Jurkat, Clone E6-1 (cell line): Measurements from ENCODE around the gene NUP210L.

Experiments used
- DNase-seq: peaks from one replicate; pipeline ENCODE4 v3.0.0-alpha.2; 2011; ENCODE audit warnings: low read depth, low spot score
- H3K4me3 ChIP-seq: 2 replicates; pipeline ENCODE4 v1.5.1; 2011; ENCODE audit warnings: mild to moderate bottlenecking, low read length, control low read depth, moderate library complexity

NUP210L gene

DNA sequence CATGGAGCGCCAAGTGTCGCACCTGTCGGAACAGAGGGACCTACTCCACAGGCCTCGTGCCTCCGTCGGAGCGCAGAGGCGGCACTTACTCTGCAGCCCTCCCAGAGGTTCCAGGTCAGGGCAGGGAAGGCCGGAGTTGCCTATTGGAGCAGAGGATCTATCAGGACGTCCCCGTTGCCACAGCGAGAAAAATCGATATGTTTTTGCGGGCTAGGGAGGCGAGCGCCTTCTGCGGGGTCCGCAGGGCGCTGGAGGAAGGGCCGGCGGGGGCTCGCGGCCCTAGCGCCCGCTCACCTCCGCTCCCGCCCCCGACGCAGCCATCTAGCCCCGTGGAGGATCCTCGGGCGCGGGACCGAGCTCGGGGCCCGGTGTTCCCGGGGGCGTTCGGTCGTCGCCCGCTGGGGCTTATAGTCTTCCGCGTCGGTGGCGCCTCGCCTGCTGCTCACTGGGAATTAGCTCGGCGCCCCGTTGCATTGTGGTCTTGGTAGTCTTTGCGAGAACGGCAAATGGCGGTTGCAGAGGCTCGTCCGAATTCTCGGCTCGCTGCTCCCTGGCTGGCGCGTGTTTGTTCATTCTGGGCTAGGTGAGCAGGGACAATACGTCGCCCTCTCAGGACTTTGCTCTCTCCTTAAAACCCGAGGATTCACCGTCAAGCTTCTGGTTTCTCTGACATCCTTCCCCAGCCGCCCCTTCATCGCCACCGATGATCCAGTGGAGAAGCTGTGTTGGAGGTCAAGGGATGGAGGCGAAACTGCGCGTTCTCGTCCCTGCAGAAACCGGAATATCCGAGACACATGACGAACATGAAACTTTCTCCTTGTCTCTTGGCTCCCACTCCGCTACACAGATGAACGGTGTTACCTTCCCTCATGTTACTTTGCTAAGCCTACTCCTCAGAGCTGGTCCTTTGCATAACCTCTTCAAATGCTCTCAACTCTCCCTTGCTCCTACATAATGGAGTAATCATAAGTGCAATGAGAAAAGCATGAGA is 177.3 kb downstream of the NUP210L start, which contains the start of gene JTB:
JTB (minus strand) TSS at position 425 of the 991 bp plus-strand sequence; CDS start at position 3, 422 bp downstream.
- peak within 1 kb of the TSS; percentile 93 for H3K4me3 ChIP-seq
- peak; percentile 81 for DNase-seq

DNA sequence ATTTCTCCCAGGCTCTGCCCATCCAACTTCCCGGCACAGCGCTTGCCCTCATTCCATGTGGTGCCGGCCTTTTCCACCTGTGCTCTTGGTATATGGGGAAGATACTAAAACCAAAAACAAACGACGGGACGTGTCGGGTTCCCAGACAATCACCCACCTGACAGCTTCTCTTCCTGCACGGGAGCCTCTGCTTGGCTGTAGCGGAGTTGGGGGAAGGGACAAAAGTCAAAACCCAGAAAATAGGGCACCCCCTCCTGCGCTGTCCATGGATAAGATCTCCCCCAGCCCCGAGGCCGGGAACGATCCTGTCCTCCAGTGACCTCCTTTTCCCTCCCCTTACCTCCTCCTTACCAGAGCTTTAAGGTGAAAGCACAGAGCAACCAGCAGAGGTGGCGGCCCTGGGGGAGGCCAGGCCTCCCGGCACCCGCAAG is 178.0 kb downstream of the NUP210L start:
- H3K4me3 ChIP-seq = peak overlapping the region; percentile 93
- DNase-seq = no peak

DNA sequence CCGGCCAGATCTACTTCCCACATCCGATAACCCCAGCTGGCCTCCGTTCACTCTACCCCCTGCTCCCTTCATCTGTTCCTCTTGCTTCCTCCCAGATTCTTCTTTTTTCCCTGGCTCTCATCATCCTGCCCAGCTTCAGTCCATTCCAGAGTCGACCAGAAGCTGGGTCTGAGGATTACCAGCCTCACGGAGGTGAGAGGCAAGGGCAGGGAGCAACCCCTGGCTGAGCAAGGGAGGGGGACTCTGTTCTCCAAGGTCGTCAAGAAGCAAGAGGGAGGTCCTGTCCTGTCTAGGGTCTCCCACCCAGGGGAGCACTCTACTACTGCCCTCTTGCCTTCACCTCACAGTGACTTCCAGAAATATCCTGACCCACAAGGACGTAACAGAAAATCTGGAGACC is 181.3 kb downstream of the NUP210L start:
- no peak overlapping the region for H3K4me3 ChIP-seq
- DNase-seq = no peak

DNA sequence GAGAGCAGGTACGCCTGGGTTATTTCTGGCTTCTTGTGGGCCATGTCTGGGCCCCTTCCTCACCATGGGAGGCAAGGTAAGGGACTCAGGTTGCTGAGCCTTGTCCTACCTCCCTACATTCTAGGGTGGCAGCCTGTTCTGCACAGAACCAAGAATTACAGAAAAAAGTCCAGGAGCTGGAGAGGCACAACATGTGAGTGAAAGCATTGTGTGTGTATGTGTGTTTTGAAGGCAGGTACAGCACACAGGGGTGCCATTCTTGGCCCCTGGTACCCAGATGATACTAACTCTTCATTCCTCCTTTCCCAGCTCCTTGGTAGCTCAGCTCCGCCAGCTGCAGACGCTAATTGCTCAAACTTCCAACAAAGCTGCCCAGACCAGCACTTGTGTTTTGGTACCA is 181.8 kb downstream of the NUP210L start:
- H3K4me3 ChIP-seq = no peak overlapping the region
- DNase-seq = no peak

DNA sequence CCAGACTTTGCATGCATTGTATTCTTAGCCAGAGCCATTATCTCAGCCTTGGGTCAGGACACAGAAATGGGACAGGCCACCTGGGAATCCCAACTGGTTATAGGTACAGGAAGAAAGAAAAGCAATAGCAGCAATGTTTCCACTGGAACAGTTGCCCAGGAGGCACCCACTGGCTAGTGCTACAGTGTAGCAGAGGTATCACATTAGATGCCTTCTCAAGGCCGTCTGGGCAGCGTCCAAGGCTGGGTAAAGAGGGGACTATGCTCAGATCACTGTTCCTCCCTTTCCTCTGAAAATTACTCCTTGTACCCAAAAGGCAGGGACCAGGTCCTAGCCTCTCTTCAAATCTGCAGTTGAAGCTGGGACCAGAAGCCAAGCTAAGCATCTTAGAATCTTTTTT is 184.5 kb downstream of the NUP210L start:
- no peak for DNase-seq
- H3K4me3 ChIP-seq = no peak overlapping the region

DNA sequence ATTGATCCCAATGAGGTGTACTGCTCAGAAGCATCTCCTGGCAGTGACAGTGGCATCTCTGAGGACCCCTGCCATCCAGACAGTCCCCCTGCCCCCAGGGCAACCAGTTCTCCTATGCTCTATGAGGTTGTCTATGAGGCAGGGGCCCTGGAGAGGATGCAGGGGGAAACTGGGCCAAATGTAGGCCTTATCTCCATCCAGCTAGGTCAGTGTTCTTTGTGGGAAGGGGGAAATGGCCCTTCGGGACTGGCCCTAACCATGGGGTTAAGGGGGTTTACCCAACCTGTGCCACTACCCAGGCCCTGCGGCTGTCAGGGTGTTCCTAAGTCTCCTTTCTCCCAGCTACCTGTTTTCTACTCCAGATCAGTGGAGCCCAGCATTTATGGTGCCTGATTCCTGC is 185.9 kb downstream of the NUP210L start:
- DNase-seq = no peak
- H3K4me3 ChIP-seq = no peak overlapping the region

DNA sequence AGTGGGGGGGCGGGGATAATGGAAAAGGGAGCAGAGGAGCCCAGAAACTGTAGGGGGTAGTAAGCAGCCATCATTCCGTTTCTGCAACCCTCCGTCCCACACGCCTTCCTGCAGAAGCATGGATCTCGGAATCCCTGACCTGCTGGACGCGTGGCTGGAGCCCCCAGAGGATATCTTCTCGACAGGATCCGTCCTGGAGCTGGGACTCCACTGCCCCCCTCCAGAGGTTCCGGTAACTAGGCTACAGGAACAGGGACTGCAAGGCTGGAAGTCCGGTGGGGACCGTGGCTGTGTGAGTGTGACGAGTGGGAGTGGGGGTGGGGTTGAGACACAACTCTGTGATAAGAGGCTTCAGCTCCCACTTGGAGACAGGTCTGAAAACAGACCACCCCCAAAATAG is 186.5 kb downstream of the NUP210L start:
- DNase-seq = no peak
- H3K4me3 ChIP-seq = peak overlapping the region; percentile 72

DNA sequence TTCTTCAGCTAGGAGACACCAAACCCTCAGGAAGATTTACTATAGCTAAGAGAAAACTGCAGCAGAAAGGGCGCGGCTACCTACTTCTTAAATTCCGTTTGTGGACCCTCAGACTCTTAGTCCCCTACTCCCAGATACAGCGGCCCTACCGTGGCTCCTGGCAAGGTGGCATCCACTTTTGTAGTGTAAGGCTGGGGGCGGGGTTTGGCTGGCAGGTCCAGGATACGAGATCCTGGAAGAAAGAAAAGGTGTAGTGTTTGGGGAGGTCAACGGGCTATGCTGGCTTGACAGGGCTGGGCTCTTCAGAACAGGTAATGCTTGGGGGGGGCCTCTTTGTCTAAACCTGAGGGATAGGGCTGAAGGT is 186.9 kb downstream of the NUP210L start:
- no peak for DNase-seq

DNA sequence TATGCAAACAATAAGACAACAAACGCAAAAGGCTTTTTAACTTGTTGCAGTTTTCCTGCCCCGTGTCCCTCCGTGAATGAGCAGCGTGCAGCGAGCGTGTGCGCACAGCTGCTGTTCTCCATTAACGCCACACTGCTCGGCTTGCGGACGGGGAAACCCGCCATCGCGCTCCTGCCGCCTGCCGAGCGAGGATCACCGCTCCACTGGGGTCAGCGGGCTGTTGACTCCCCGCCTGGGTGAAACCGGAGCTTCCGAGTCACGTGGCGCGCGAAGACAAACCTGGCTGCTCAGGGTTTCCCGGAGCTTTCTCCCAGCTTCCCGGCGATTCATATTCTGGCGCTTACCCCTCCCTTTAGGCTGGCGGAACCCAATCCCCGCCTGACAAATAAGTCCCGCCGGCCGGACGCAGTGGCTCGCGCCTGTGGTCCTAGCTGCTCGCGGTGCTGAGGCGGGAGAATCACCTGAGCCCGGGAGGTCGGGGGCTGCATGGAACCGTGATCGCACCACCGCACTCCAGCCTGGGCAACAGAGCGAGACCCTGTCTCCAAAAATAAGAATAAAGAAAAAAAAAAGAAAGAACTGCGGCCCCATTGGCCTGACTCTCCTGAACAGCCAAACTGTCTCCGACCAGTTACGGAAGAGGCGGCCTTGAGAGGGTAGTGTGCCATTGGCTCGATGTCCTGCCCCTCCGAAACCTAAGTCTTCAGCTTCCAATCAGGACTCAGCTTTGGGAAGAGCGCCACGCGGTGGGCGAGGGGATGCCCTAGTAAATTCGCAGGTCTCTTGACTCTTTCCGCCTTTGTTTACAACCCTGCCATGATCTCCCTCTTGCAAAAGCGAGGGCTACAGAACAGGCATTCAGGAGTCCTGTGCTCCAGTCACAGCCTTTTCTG is 187.5 kb downstream of the NUP210L start, which contains the start of gene CREB3L4:
CREB3L4 (plus strand) TSS at position 796 of the 893 bp plus-strand sequence. CDS start 624 bp downstream, outside the sequence.
- peak within 1 kb of the TSS; percentile 72 for H3K4me3 ChIP-seq
- peak; percentile 99 for DNase-seq

More for the DNA sequence above, 186.9 kb downstream of the NUP210L start:
- peak overlapping the region; percentile 72 for H3K4me3 ChIP-seq

DNA sequence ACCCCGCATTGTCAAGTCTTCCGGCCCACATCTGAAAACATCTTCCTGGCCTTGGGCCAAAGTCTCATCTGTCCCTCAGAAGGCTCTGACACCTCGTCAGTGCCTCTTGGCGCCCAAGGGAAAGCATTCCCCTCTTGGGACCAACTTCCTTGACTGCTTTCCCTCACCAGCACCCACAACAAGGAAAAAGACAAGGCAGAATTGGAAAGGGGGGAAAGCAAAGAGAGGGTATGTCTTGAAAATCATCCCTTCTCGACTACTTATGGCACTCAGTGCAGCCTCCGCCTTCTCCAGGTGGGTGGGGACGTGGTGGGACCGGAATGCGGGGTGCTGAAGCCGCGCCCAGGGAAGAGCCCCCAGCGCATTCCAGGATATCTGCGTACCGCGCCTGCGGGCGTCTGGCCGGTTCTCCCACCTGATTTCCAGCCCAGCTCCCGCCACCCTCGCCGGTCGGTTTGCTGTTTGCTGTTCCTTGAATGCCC is 191.0 kb downstream of the NUP210L start:
- H3K4me3 ChIP-seq = peak overlapping the region; percentile 85
- no peak for DNase-seq

DNA sequence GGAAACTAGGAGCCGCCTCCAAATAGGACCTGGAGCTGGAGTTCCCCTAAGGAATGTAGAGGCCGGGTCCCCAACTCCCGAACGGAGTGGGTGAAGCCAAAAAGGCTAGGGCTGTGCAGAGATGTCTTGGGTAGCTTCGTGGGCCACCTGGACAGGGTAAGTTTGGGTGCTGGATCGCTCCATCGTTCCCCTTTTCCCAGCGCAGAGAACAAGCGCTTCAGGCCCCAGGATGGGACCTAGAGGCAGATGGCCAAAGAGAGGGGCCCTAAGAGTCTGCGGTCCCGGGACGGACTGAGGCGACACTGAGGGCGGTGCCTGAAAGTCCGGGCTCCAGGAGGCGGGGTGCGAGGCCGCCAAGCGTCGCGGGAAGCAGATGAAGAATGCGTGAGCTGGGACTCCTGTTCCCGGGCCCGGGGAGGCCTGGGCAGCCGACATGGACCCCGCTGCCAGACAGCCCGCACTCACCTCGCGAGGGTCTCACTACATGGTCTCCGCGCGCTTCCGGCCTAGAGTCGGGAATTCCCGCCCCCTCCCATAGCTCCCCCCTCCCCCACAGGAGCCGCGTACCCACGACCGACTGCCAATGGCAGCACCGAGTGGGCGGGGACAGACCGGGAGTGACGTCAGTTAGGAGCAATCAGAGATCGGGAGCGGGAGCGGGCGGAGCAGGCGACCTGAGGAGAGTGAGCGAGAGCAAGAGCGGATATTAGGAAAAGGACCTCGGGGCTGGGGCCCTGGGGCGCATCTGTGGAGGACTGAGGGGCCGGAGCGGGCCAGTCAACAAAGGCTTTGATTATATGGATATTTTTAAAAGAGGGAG is 191.6 kb downstream of the NUP210L start, which contains the start of gene SLC39A1:
SLC39A1 (minus strand) TSS at position 508 of the 820 bp plus-strand sequence. CDS start 822 bp downstream, outside the sequence.
- DNase-seq = peak; percentile 93
- peak within 1 kb of the TSS; percentile 85 for H3K4me3 ChIP-seq

DNA sequence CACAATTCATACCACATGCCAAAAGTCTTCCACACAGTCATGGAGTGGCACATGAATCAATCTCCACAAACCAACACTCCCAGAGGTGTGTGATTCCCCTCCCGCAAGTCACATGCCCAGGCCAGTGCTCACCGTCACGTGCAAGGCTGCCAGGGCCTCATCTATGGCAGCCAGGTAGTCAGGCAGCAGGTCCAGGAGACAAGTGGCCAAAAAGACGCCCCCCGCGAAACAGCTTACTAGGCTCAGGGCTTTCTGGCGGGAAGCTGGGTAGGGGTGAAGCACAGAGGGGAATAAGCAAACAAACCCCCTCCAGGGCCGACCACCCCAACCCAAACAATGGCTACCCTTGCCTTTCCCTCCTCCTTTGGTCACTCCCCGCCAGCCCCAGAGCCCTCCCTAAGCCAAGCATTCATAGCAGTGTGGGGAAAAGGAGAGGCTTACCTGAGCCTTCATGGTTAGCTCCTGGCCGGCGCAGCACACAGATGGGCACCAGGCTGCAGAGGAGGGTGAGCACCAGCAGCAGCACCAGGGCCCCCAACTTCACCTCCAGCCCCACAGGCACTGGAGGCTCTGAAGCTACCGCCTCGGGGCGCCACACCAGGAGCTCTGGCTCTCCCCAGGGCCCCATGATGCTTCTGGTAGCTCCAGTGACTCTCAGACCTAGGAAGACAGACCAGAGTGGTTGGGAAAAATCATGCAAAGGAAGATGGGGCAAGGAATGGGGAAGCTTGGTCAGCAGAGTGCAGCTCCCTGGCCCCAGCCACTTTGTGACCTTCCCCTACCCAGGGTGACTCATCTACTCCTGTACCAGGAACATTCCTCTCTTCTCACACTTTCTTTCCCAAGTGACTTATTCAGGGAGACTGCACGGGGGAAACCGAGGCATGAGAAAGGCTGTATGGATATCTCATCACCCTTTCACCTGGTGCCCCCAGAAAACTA is 192.5 kb downstream of the NUP210L start:
- peak overlapping the region; percentile 85 for H3K4me3 ChIP-seq
- no peak for DNase-seq

DNA sequence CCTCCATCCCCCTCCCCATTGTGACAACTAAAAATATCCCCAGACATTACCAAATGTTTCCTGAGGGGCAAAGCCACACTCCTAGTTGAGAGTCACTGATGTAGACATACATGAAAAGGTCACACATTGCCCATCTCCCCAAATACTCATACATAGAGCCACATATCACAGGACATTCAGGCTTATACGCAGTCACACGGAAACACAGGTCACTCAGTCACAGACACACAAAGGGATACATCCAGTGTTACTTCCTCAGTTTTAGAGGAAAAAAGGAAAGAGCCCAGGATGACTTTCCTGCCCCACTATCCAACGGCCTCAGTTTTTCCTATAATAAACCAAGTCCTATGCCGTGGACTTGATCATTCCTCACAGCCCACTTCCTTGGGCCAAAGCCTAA is 193.5 kb downstream of the NUP210L start:
- H3K4me3 ChIP-seq = no peak overlapping the region
- no peak for DNase-seq

DNA sequence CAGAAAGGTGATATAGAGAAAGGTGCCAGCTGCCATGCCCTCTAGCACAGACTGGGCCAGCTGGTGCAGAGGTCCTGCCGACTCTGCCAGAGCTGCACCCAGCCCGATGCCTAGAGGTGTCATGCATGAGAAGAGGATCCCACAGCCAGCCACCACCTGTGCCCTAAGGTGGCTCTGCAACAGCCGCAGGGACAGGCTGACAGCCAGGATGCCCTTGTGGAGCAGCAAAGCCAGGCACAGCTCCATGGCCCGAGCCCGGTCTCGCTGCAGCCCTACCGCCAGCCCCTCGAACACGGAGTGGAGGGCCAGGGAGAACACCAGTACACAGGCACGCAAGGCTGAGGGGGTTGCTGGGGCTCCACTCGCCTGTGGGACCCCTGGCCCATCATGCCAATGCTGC is 194.7 kb downstream of the NUP210L start:
- H3K4me3 ChIP-seq = no peak overlapping the region
- no peak for DNase-seq

DNA sequence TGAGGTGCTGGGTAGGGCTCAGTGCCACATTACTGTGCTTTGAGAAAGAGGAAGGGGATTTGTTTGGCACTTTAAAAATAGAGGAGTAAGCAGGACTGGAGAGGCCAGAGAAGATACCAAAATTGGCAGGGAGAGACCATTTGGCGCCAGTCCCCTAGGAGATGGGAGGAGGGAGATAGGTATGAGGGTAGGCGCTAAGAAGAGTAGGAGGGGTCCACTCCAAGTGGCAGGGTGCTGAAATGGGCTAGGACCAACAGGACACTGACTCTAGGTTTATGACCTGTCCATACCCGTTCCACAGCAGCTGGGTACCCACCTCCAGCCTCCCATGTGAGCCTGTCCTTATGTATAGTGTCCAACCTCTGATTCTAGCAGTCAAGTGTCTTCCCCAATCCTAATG is 195.4 kb downstream of the NUP210L start:
- no peak for DNase-seq

DNA sequence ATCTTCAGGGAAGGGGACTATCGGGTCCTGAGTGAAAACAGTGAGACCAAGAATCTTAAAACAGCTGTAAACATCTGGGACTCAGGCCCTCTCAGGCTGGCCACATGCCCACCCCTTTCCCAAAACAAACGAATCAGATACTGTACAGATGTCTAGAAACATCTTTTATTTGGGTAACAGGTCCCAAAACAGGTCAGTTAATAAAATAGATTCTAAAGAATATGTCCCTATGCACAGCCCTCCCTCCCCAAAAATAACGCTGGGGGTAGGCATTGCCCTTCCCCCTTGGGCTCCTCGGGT is 196.0 kb downstream of the NUP210L start:
- H3K4me3 ChIP-seq = peak overlapping the region; percentile 95
- DNase-seq = no peak

More for the DNA sequence above, 195.4 kb downstream of the NUP210L start:
- no peak overlapping the region for H3K4me3 ChIP-seq

DNA sequence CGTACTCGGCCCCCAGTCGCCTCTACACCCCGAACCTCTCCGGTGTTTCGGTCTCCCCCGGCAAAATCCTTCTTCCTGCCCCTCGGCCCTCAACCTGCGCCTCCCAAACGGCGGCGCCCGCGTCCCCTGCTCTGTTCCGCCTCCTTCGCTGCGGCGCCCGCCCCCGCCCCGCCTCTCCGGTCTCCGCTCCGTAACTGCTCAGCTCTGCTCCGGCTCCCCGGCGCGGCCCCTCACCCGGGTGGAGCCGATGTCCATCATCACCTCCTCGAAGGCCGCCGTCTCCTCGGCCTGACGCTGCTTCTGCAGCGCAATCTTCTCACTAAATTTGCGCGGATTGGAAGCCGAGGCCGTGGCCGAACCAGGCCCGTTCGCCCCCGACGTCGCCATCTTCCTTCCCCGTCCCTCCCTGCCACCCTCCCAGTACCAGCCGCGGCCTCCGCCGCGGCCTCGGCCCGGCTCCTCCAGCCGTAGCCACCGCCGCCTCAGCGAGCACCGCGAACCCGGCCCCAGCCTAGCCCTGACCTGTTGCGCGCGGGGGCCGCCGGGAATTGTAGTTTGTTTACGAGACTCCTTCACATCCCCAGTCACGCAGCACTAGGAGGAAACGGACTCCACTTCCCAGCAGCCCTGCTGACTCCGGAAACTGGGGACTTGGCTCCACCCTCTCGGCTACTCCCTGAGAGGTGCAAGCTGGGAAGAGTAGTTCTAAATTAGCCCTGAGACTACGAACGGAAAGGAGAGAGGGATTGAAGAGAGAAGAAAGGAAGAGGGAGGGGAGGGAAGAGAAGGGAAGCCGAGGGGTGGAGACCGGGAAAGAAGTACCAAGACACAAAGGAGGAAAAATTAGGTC is 196.5 kb downstream of the NUP210L start, which contains the start of gene CRTC2:
CRTC2 (minus strand) TSS at position 502 of the 850 bp plus-strand sequence; CDS start at position 387, 115 bp downstream.
- peak; percentile 97 for DNase-seq
- peak within 1 kb of the TSS; percentile 95 for H3K4me3 ChIP-seq
